Ovary (tissue), 9 donors: ENCODE measurements around the gene MGAT5. TPM values are rescaled to one million over a fixed set of nuclear protein-coding genes. Genes with fewer than 3 reads are reported as not detected.

Source experiments
- DNase-seq, 5 donors: peaks; one replicate each; pipeline ENCODE4 v3.0.0-alpha.2; 2019 to 2020
- H3K27ac ChIP-seq, 2 donors: fragments of 200-600 bp; one replicate each; pipeline versions ENCODE4 v1.5.1 to v1.8.0; 2019 to 2022
- H3K27me3 ChIP-seq: fragments of 200-600 bp; one replicate; pipeline ENCODE4 v1.8.0; 2022
- H3K36me3 ChIP-seq: fragments of 200-600 bp; sonication (generic); one replicate; pipeline ENCODE4 v1.5.1; 2019
- H3K4me1 ChIP-seq: one replicate; pipeline ENCODE4 v1.8.1; 2013; ENCODE audit warnings: mild to moderate bottlenecking, moderate library complexity; ENCODE audit not compliant: insufficient read depth
- H3K4me3 ChIP-seq: fragments of 200-600 bp; sonication (generic); one replicate; pipeline ENCODE4 v1.5.1; 2017
- H3K9me3 ChIP-seq, 2 donors: fragments of 200-600 bp in 1 of 2; sonication (generic) in 1 of 2; one replicate each; pipeline versions ENCODE4 v1.5.1 to v1.8.1; 2013 to 2019; ENCODE audit warnings: mild to moderate bottlenecking in 1 of 2, moderate library complexity in 1 of 2
- CTCF ChIP-seq, 3 donors: fragments of 450-650 bp in 2 of 3; fragments of 200-600 bp in 1 of 3; IDR thresholded peaks; one replicate each; pipeline versions ENCODE4 v1.5.1 to v1.8.0; 2016 to 2022; ENCODE audit warnings: antibody characterized with exemption in 3 of 3, mild to moderate bottlenecking in 1 of 3
- EP300 ChIP-seq: sonication (generic); formaldehyde crosslinking; IDR thresholded peaks from one replicate; pipeline ENCODE4 v1.6.1; 2017; ENCODE audit warnings: antibody characterized with exemption
- POLR2A ChIP-seq: fragments of 450-650 bp; IDR thresholded peaks from one replicate; pipeline ENCODE4 v1.6.1; 2017; ENCODE audit warnings: antibody characterized with exemption, mild to moderate bottlenecking, moderate library complexity
- WGBS, 3 donors: extraction: QIAGEN DNeasy Blood & Tissue Kit in 1 of 3; methylation state at CpG; one replicate each; pipeline versions ENCODE4 v1.1.5 to v1.1.7; 2013 to 2017; 5-methylcytosine and 5-hydroxymethylcytosine counted together
- intact Hi-C, 4 donors: fragments of 100-400 bp; cut with DNase I; formaldehyde crosslinking; loops; one replicate each; pipeline versions ENCODE4 v1.11.0 to v1.15.1; 2022 to 2023
- polyA plus RNA-seq, 2 donors: library from polyadenylated mRNA; stranded (reverse); fragments of 200-250 nt in 1 of 2; fragments of 350-450 nt in 1 of 2; fragmentation: Illumina TruSeq in 1 of 2; extraction: RNeasy Lipid Tissue Mini Kit (QIAGEN cat#74804) in 1 of 2; gene quantifications; one replicate each; pipeline ENCODE4 v1.2.3, GENCODE V29; 2013 to 2014
- total RNA-seq, 7 donors: library from RNA; depleted of rRNA in 2 of 7; stranded (reverse); fragments of >200 nt in 2 of 7; fragmentation: NEBNext Ultra II Directional in 3 of 7; extraction: Animal tissue kit (Norgen Biotek cat#: 25700) in 3 of 7; gene quantifications; one replicate each; pipeline versions ENCODE4 v1.1.0 to v1.2.4, GENCODE V29; 2016 to 2023
- donor health status: DM: no; HTN: no; CAD: no; lungs with moderate emphysema.
- donor health status: DM: no; HTN: no; CAD: no.
- donor health status: Bipolar disorder and iron deficiency.
- donor health status: DM: yes; HTN: yes; CAD: no.
- donor health status: DM: no; HTN: no; CAD: no.
- donor health status: DM: yes; HTN: yes; CAD: no.

The MGAT5 gene
- total and polyA plus RNA-seq, 9 donors, result 11.3 to 61.2 (median 32.4) TPM

- H3K36me3 ChIP-seq, result no peaks in the 10 kb centered on the region
- no peak for DNase-seq
- H3K9me3 ChIP-seq, result no peaks in the 10 kb centered on the region
- H3K4me1 ChIP-seq, result peaks cover 1% of the 10 kb centered on the region
- H3K4me3 ChIP-seq, result no peak overlapping the region
- TF ChIP-seq EP300, result no peak
- no peak for TF ChIP-seq POLR2A
- TF ChIP-seq CTCF (IDR thresholded peaks at IDR 0.05), result no peak
- H3K27me3 ChIP-seq, result no peaks in the 10 kb centered on the region
- H3K27ac ChIP-seq, result no peak overlapping the region
- intact Hi-C loops, result no loop called here
- 85 to 91% (median 87%) methylated on average over 4 of the region's 4 CpGs for WGBS, 3 donors
Measured at GRCh38 chr2:134493797-134494196, 239.9 kb downstream of the MGAT5 start.

- WGBS, 3 donors, result 76 to 86% (median 85%) methylated on average over 7 of the region's 7 CpGs
- TF ChIP-seq POLR2A (no peak), EP300 (no peak)
- no peak for DNase-seq
Measured at GRCh38 chr2:134498654-134499053, 244.8 kb downstream of the MGAT5 start.

GRCh38 chr2:134499307-134499926, 245.5 kb downstream of the MGAT5 start:
- Histone ChIP-seq H3K4me1 (no peaks in the 10 kb centered on the region), H3K9me3 (no peaks in the 10 kb centered on the region), H3K4me3 (no peak overlapping the region), H3K27ac (no peak overlapping the region), H3K36me3 (no peaks in the 10 kb centered on the region), H3K27me3 (no peaks in the 10 kb centered on the region)
- WGBS, 3 donors, result 57 to 71% (median 67%) methylated on average over 9 of the region's 9 CpGs
- TF ChIP-seq EP300, result no peak
- TF ChIP-seq POLR2A, result no peak
- TF ChIP-seq CTCF (IDR thresholded peaks at IDR 0.05), result no peak
- intact Hi-C loops, result no loop called here
- DNase-seq, result no peak

More at GRCh38 chr2:134498654-134499053, 244.8 kb downstream of the MGAT5 start:
- Histone ChIP-seq H3K4me1 (no peaks in the 10 kb centered on the region), H3K9me3 (no peaks in the 10 kb centered on the region), H3K27me3 (no peaks in the 10 kb centered on the region), H3K4me3 (no peak overlapping the region), H3K27ac (no peak overlapping the region), H3K36me3 (no peaks in the 10 kb centered on the region)
- intact Hi-C loops, result no loop called here

GRCh38 chr2:134500211-134500935, 246.5 kb downstream of the MGAT5 start:
- no peaks in the 10 kb centered on the region for H3K36me3 ChIP-seq
- H3K4me1 ChIP-seq, result no peaks in the 10 kb centered on the region
- no peak for TF ChIP-seq CTCF (IDR thresholded peaks at IDR 0.05)
- no peak for TF ChIP-seq EP300
- TF ChIP-seq POLR2A, result no peak
- no peaks in the 10 kb centered on the region for H3K27me3 ChIP-seq
- intact Hi-C loops, result no loop called here
- H3K9me3 ChIP-seq, result no peaks in the 10 kb centered on the region
- no peak overlapping the region for H3K27ac ChIP-seq
- no peak for DNase-seq
- no peak overlapping the region for H3K4me3 ChIP-seq
- WGBS, 3 donors, result 58 to 68% (median 59%) methylated on average over 9 of the region's 9 CpGs

DNA sequence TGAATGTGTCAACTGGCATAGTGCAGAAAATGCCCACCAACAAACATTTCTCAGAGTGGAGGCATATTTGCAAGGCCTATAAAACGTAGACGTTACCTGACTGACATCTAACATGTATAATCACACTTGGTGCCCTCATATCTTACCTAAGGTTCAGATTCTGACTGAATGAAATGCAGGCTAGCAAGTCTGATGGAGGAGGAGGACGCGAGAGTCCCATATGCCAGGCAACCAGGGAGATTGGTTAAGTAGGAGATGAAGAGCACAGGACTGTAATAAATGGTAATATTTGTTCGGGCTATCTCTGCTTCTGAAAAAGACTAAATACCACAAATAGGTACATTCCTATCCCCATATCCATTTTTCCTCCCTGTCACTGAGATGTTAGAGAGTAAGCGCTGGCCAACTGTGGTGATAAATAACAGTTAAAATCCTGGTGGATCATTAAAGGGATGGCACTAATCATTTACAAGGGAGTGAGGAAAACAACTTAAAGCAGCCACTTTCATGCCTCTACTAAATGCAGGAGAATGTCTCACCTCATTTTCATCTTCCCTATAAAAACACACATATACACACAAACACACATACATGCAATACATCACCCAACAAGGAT, 247.7 kb downstream of the MGAT5 start:
- Histone ChIP-seq H3K4me3 (no peak overlapping the region), H3K27me3 (no peaks in the 10 kb centered on the region), H3K36me3 (no peaks in the 10 kb centered on the region), H3K27ac (no peak overlapping the region), H3K9me3 (no peaks in the 10 kb centered on the region), H3K4me1 (no peaks in the 10 kb centered on the region)
- TF ChIP-seq POLR2A (no peak), EP300 (no peak), CTCF (IDR thresholded peaks at IDR 0.05) (no peak)
- WGBS, 3 donors, result 86% methylated on average over 6 of the region's 6 CpGs
- no peak for DNase-seq
- intact Hi-C loops, result no loop called here
